Mesenchymal stem cell (in vitro differentiated cells and primary cell): ENCODE measurements around the gene EXOC6B.

Source experiments
- DNase-seq: peaks from one replicate; pipeline ENCODE4 v3.0.0-alpha.2; 2013
- H2AFZ ChIP-seq: one replicate; pipeline ENCODE4 v1.6.1; 2013; ENCODE audit warnings: low read depth, mild to moderate bottlenecking, control low read depth, inconsistent platforms, low read length, moderate library complexity
- H2AK5ac ChIP-seq: 2 replicates; pipeline ENCODE4 v1.6.1; 2013; ENCODE audit warnings: low read length, moderate library complexity, mild to moderate bottlenecking, inconsistent platforms; ENCODE audit not compliant: severe bottlenecking
- H2BK120ac ChIP-seq: one replicate; pipeline ENCODE4 v1.6.1; 2013; ENCODE audit warnings: low read depth, mild to moderate bottlenecking, inconsistent platforms, low read length, moderate library complexity
- H2BK12ac ChIP-seq, 2 experiments: one replicate each; pipeline ENCODE4 v1.6.1; 2013; ENCODE audit warnings: inconsistent platforms in 2 of 2, low read length in 2 of 2, mild to moderate bottlenecking in 2 of 2, moderate library complexity in 2 of 2, control low read depth in 1 of 2
- H2BK15ac ChIP-seq: one replicate; pipeline ENCODE4 v1.6.1; 2013; ENCODE audit warnings: mild to moderate bottlenecking, low read depth, inconsistent platforms; ENCODE audit not compliant: poor library complexity, severe bottlenecking
- H2BK5ac ChIP-seq: 2 replicates; pipeline ENCODE4 v1.6.1; 2013; ENCODE audit warnings: low read depth, mild to moderate bottlenecking, low read length, control low read depth, inconsistent platforms; ENCODE audit not compliant: poor library complexity, severe bottlenecking
- H3K14ac ChIP-seq, 2 experiments: one replicate each; pipeline ENCODE4 v1.6.1; 2013; ENCODE audit warnings: inconsistent platforms in 2 of 2, low read length in 2 of 2, control low read depth in 1 of 2, mild to moderate bottlenecking in 1 of 2, moderate library complexity in 1 of 2
- H3K18ac ChIP-seq, 2 experiments: one replicate each; pipeline ENCODE4 v1.6.1; 2013; ENCODE audit warnings: inconsistent platforms in 2 of 2, low read length in 2 of 2, control low read depth in 1 of 2, low read depth in 1 of 2, mild to moderate bottlenecking in 1 of 2
- H3K23ac ChIP-seq, 2 experiments: one replicate each; pipeline ENCODE4 v1.6.1; 2013; ENCODE audit warnings: inconsistent platforms in 2 of 2, low read length in 2 of 2, mild to moderate bottlenecking in 2 of 2, moderate library complexity in 2 of 2, control low read depth in 1 of 2
- H3K27ac ChIP-seq: 2 replicates; pipeline ENCODE4 v1.5.1; 2013; ENCODE audit warnings: mild to moderate bottlenecking, moderate library complexity, low read length, control low read depth, inconsistent platforms; ENCODE audit not compliant: poor library complexity, severe bottlenecking
- H3K27me3 ChIP-seq, 2 experiments: 2 replicates each; pipeline versions ENCODE4 v1.6.1 to v1.7.0; 2013; ENCODE audit warnings: low read length in 2 of 2, mild to moderate bottlenecking in 2 of 2, moderate library complexity in 2 of 2, control low read depth in 1 of 2, inconsistent platforms in 1 of 2; ENCODE audit not compliant: control insufficient read depth in 1 of 2, insufficient read depth in 1 of 2
- H3K36me3 ChIP-seq, 2 experiments: 2 replicates each; pipeline versions ENCODE4 v1.6.1 to v1.7.0; 2013; ENCODE audit warnings: low read length in 2 of 2, control low read depth in 1 of 2, inconsistent platforms in 1 of 2, low read depth in 1 of 2, mild to moderate bottlenecking in 1 of 2; ENCODE audit not compliant: insufficient read depth in 2 of 2, control insufficient read depth in 1 of 2
- H3K4ac ChIP-seq, 2 experiments: one replicate each; pipeline ENCODE4 v1.6.1; 2013; ENCODE audit warnings: inconsistent platforms in 2 of 2, low read length in 2 of 2, mild to moderate bottlenecking in 2 of 2, moderate library complexity in 2 of 2, control low read depth in 1 of 2, low read depth in 1 of 2
- H3K4me1 ChIP-seq: 2 replicates; pipeline ENCODE4 v1.6.1; 2013; ENCODE audit warnings: low read depth, low read length, control low read depth; ENCODE audit not compliant: control insufficient read depth, insufficient read depth
- H3K4me2 ChIP-seq: 2 replicates; pipeline ENCODE4 v1.6.1; 2013; ENCODE audit warnings: low read length, mild to moderate bottlenecking, inconsistent platforms; ENCODE audit not compliant: poor library complexity, severe bottlenecking
- H3K4me3 ChIP-seq, 2 experiments: 2 replicates each; pipeline versions ENCODE4 v1.5.1 to v1.7.0; 2013; ENCODE audit warnings: low read length in 2 of 2, mild to moderate bottlenecking in 2 of 2, control low read depth in 1 of 2, low read depth in 1 of 2; ENCODE audit not compliant: insufficient read depth in 1 of 2
- H3K79me1 ChIP-seq: replicated peaks from 2 replicates; pipeline ENCODE4 v1.6.1; 2013; ENCODE audit warnings: mild to moderate bottlenecking, control low read depth, low read length, inconsistent platforms; ENCODE audit not compliant: poor library complexity, severe bottlenecking
- H3K9ac ChIP-seq: 2 replicates; pipeline ENCODE4 v1.7.0; 2013; ENCODE audit warnings: mild to moderate bottlenecking, low read length, moderate library complexity
- H3K9me3 ChIP-seq: 2 replicates; pipeline ENCODE4 v1.7.0; 2013; ENCODE audit warnings: mild to moderate bottlenecking, low read length; ENCODE audit not compliant: control insufficient read depth
- H4K8ac ChIP-seq: one replicate; pipeline ENCODE4 v1.6.1; 2013; ENCODE audit warnings: inconsistent platforms, mild to moderate bottlenecking, low read length, moderate library complexity
- H4K91ac ChIP-seq: one replicate; pipeline ENCODE4 v1.6.1; 2013; ENCODE audit warnings: mild to moderate bottlenecking, low read length, inconsistent platforms
- WGBS: methylation state at CpG from one replicate; pipeline ENCODE4 v1.1.7; 2013; ENCODE audit warnings: mixed read lengths; 5-methylcytosine and 5-hydroxymethylcytosine counted together

The EXOC6B gene

DNA sequence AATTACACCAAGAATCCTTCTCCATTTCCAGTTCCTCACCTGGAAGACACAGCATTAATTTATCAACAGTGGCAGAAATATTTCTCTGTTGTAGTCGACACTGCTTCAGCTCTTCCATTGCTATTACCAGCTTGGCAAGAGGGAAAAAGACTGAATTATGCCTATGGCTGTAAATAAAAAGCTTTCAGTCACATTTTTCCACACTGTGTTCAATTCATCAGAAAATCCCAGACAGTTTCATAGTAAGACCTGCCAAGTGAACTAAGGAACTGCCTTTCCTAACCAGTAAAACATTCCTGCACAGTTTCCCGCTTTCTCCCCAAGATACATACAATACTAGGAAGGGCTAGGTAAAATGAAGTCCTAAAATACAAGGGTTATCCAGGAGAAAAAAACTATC lies 94.7 kb downstream of the EXOC6B start:
- no peak for DNase-seq
- Histone ChIP-seq H2BK5ac (no peak overlapping the region), H3K4me3 (no peak overlapping the region), H4K8ac (no peak overlapping the region), H3K18ac (no peak overlapping the region), H2BK12ac (no peak overlapping the region), H2BK15ac (no peak overlapping the region), H3K4ac (no peak overlapping the region), H3K23ac (no peak overlapping the region), H3K9ac (no peak overlapping the region), H2AFZ (no peak overlapping the region), H3K4me2 (no peak overlapping the region), H3K79me1 (peaks cover 5% of the 10 kb centered on the region), H2AK5ac (no peak overlapping the region), H4K91ac (no peak overlapping the region), H3K27me3 (no peaks in the 10 kb centered on the region), H3K36me3 (peaks cover 0 to 5% of the 10 kb centered on the region in 2 experiments), H3K9me3 (no peaks in the 10 kb centered on the region), H3K4me1 (no peaks in the 10 kb centered on the region), H3K14ac (no peak overlapping the region), H2BK120ac (no peak overlapping the region), H3K27ac (no peak overlapping the region)
- WGBS, result 100% methylated on average over 1 of the region's 2 CpGs

DNA sequence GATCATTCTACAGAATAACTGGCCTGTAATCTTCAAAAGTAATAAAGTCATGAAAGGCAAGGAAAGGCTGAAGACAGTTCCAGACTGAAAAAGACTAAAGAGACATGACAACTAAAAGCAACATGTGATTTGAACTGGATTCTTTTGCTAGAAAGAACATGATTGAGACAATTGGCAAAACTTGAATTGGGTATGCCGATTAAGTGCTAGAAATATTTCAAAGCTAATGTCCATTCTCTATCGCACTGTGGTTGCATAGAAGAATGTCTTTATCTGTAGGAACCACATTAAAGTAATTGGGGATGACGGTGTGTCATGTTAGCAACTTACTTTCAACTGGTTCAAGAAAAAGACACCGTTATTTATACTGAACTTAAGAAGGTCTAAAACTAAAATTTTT lies 98.5 kb downstream of the EXOC6B start:
- Histone ChIP-seq H3K27me3 (no peaks in the 10 kb centered on the region), H3K4ac (no peak overlapping the region), H2BK120ac (no peak overlapping the region), H3K9ac (no peak overlapping the region), H3K4me2 (no peak overlapping the region), H3K79me1 (peaks cover 1% of the 10 kb centered on the region), H2AFZ (no peak overlapping the region), H3K9me3 (no peaks in the 10 kb centered on the region), H2BK15ac (no peak overlapping the region), H2BK12ac (no peak overlapping the region), H3K4me3 (no peak overlapping the region), H2BK5ac (no peak overlapping the region), H3K14ac (no peak overlapping the region), H3K23ac (no peak overlapping the region), H3K36me3 (peaks cover 0 to 5% of the 10 kb centered on the region in 2 experiments), H4K8ac (no peak overlapping the region), H2AK5ac (no peak overlapping the region), H3K27ac (no peak overlapping the region), H4K91ac (no peak overlapping the region), H3K4me1 (no peaks in the 10 kb centered on the region), H3K18ac (no peak overlapping the region)
- DNase-seq, result no peak
- 94% methylated on average over 4 of the region's 4 CpGs for WGBS

DNA sequence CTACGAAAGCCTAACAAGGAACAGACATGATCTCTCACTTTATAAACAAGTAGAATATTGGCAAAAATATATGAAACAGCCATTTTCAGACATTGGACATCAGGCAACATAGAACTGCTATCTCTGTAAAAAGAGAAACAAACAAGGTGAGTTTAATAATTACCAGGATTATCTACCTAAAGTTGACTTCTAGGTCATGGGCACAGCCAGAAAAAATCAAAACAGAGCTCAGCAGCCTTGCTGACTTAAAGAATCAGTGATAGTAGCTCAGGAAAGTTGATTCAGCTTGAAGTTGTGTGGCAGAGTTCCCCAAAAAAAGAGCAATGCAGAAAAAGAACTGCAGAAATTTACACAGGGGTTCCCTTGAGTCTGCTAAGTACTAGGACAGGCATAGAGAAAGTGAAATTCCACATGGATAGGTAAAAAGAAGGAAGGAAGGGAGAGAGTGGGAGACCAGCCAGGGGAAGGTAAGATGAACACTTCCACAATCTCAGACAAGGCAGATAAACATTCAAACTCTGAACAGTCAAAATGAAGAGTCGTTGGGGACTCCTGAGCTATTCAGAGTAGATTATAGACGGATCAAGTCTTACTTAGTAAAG lies 102.0 kb downstream of the EXOC6B start:
- Histone ChIP-seq H2AFZ (no peak overlapping the region), H2AK5ac (no peak overlapping the region), H4K91ac (no peak overlapping the region), H3K18ac (no peak overlapping the region), H3K4ac (no peak overlapping the region), H3K27me3 (no peaks in the 10 kb centered on the region), H2BK5ac (no peak overlapping the region), H3K23ac (no peak overlapping the region), H3K4me3 (no peak overlapping the region), H3K9ac (no peak overlapping the region), H3K36me3 (no peaks in the 10 kb centered on the region), H3K27ac (no peak overlapping the region), H4K8ac (no peak overlapping the region), H3K4me2 (no peak overlapping the region), H3K79me1 (peaks cover 3% of the 10 kb centered on the region), H3K14ac (no peak overlapping the region), H2BK12ac (no peak overlapping the region), H3K4me1 (peaks cover 1% of the 10 kb centered on the region), H3K9me3 (no peaks in the 10 kb centered on the region), H2BK120ac (no peak overlapping the region), H2BK15ac (no peak overlapping the region)
- 92% methylated on average over 1 of the region's 3 CpGs for WGBS
- DNase-seq, result no peak

DNA sequence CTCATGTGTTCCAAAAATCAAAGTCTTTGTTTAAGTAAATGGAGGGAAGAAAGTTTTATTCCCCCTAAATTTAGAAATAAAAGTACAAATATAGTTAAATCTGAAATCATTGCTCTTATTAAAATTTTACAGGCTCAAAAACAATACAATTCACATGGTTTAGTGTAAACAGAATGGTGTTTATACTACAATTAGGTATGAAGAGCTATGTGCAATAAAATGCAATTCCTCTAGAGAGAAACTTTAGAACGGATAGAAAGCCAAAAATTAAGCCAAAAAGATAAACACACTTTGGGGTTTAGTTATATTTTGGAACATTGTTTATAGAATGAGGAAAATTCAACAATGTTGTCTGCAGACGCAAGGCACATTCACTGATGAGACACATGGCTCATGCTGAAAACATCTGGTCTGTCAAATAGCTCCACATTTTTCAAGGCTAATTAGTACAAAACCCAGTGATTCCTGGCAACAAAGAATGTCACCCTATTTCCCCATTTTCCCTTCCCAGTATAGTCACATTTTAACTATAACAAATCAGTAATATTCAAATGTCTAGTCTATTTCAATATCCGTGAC lies 103.3 kb downstream of the EXOC6B start:
- Histone ChIP-seq H4K91ac (no peak overlapping the region), H3K9ac (no peak overlapping the region), H3K4ac (no peak overlapping the region), H3K4me1 (peaks cover 1% of the 10 kb centered on the region), H3K14ac (no peak overlapping the region), H3K27ac (no peak overlapping the region), H3K27me3 (no peaks in the 10 kb centered on the region), H3K23ac (no peak overlapping the region), H2BK12ac (no peak overlapping the region), H2BK15ac (no peak overlapping the region), H3K4me2 (no peak overlapping the region), H2AFZ (no peak overlapping the region), H3K9me3 (no peaks in the 10 kb centered on the region), H4K8ac (no peak overlapping the region), H3K79me1 (peaks cover 4% of the 10 kb centered on the region), H2BK5ac (no peak overlapping the region), H3K4me3 (no peak overlapping the region), H3K36me3 (peaks cover 0 to 6% of the 10 kb centered on the region in 2 experiments), H2BK120ac (no peak overlapping the region), H2AK5ac (no peak overlapping the region), H3K18ac (no peak overlapping the region)
- DNase-seq, result peak; percentile 55
- WGBS, result 36% methylated on average over 2 of the region's 3 CpGs
